SU-DHL-6 (cell line): ENCODE measurements around the gene UNC5A.

Experiments used
- H2AFZ ChIP-seq: fragments of 200-600 bp; sonication (generic); 2 replicates; pipeline ENCODE4 v1.6.1; 2014; ENCODE audit warnings: low read depth, mild to moderate bottlenecking, moderate library complexity, mixed read lengths, antibody characterized with exemption, low read length; ENCODE audit not compliant: severe bottlenecking
- H3F3A ChIP-seq: fragments of 200-600 bp; shearing (Covaris generic); 2 replicates; pipeline ENCODE4 v1.6.0; 2016; ENCODE audit warnings: antibody characterized with exemption, mild to moderate bottlenecking; ENCODE audit not compliant: insufficient read depth
- H3K27ac ChIP-seq: fragments of 200-600 bp; sonication (generic); 2 replicates; pipeline ENCODE4 v1.5.1; 2016; ENCODE audit warnings: low read depth, mild to moderate bottlenecking, low read length, moderate library complexity, mixed read lengths
- H3K27me3 ChIP-seq: fragments of 200-600 bp; sonication (generic), shearing (Covaris generic); 2 replicates; pipeline ENCODE4 v1.6.0; 2014; ENCODE audit warnings: mild to moderate bottlenecking, low read length
- H3K36me3 ChIP-seq: fragments of 200-600 bp; sonication (generic); 2 replicates; pipeline ENCODE4 v1.6.1; 2014; ENCODE audit warnings: mild to moderate bottlenecking, low read length, mixed read lengths
- H3K4me2 ChIP-seq: fragments of 300-600, 200-600 bp; shearing (Covaris generic), sonication (generic); 2 replicates; pipeline ENCODE4 v1.6.0; 2014; ENCODE audit warnings: low read length, low read depth, mild to moderate bottlenecking; ENCODE audit not compliant: poor library complexity, severe bottlenecking
- H3K4me3 ChIP-seq: fragments of 200-600 bp; sonication (generic); 2 replicates; pipeline ENCODE4 v1.5.1; 2014; ENCODE audit warnings: antibody characterized with exemption, low read length, mild to moderate bottlenecking, mixed read lengths; ENCODE audit not compliant: insufficient read depth, poor library complexity, severe bottlenecking
- H3K79me2 ChIP-seq: fragments of 200-600 bp; sonication (generic); 2 replicates; pipeline ENCODE4 v1.6.1; 2014; ENCODE audit warnings: mild to moderate bottlenecking, low read length, moderate library complexity; ENCODE audit not compliant: insufficient read depth
- H3K9ac ChIP-seq: fragments of 200-600 bp; sonication (generic); 2 replicates; pipeline ENCODE4 v1.7.0; 2014; ENCODE audit warnings: mild to moderate bottlenecking, low read length
- H3K9me2 ChIP-seq: fragments of 200-600 bp; sonication (generic); replicated peaks from 2 replicates; pipeline ENCODE4 v1.6.1; 2014; ENCODE audit warnings: low read length; ENCODE audit not compliant: insufficient read depth
- H3K9me3 ChIP-seq: fragments of 200-600 bp; sonication (generic); 2 replicates; pipeline ENCODE4 v1.6.1; 2014; ENCODE audit warnings: low read length, mixed read lengths; ENCODE audit not compliant: insufficient read depth
- H4K20me1 ChIP-seq: fragments of 200-600 bp; sonication (generic); 2 replicates; pipeline ENCODE4 v1.6.1; 2014; ENCODE audit warnings: low read depth, mild to moderate bottlenecking, antibody characterized with exemption, low read length, moderate library complexity, mixed read lengths
- EZH2phosphoT487 ChIP-seq: fragments of 200-600 bp; sonication (generic), shearing (Covaris generic); conservative IDR thresholded peaks from 2 replicates; pipeline ENCODE4 v1.6.1; 2018; ENCODE audit warnings: mild to moderate bottlenecking, antibody characterized with exemption, low read length, moderate library complexity, mixed read lengths
- TF ChIP-seq, protein P1 (sequence below): fragments of 200-600 bp; sonication (generic); IDR thresholded peaks from one replicate; pipeline ENCODE4 v1.5.1; 2017; ENCODE audit warnings: antibody characterized with exemption, mild to moderate bottlenecking, low read length, moderate library complexity; ENCODE audit not compliant: insufficient read depth, poor library complexity, severe bottlenecking

The UNC5A gene

DNA sequence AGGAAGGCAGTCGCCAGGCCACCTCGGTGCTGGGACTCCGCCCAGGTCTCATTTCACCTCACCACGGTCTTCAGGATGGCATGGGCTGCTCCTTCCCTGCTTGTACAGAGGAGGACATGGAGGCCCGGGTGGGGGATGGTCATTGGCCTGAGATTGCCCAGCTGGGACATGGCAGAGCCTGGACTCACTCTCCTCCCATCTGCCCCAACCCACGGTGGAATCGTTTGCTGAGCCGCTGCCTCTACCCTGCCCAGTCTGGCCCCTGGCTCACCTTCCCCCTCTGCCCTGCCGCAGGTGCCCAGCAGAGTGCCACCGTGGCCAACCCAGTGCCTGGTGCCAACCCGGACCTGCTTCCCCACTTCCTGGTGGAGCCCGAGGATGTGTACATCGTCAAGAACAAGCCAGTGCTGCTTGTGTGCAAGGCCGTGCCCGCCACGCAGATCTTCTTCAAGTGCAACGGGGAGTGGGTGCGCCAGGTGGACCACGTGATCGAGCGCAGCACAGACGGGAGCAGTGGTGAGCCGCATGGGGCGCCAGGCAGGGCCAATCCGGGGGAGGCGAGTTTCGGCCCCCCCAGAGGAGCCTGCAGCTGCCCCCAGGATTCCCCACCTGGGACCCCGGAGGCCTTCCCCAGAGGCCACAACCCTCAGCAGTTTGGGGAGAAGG, 52.1 kb downstream of the UNC5A start:
- Histone ChIP-seq H3K36me3 (no peaks in the 10 kb centered on the region), H3K9me2 (no peaks in the 10 kb centered on the region), H3K27me3 (no peaks in the 10 kb centered on the region), H2AFZ (no peak overlapping the region), H3K4me3 (no peak overlapping the region), H3K27ac (no peak overlapping the region), H3K9ac (no peak overlapping the region), H3F3A (no peaks in the 10 kb centered on the region), H3K79me2 (no peaks in the 10 kb centered on the region), H3K4me2 (no peak overlapping the region), H3K9me3 (no peaks in the 10 kb centered on the region), H4K20me1 (no peaks in the 10 kb centered on the region)
- TF ChIP-seq EZH2phosphoT487 = no peak
- TF ChIP-seq, protein P1, sequence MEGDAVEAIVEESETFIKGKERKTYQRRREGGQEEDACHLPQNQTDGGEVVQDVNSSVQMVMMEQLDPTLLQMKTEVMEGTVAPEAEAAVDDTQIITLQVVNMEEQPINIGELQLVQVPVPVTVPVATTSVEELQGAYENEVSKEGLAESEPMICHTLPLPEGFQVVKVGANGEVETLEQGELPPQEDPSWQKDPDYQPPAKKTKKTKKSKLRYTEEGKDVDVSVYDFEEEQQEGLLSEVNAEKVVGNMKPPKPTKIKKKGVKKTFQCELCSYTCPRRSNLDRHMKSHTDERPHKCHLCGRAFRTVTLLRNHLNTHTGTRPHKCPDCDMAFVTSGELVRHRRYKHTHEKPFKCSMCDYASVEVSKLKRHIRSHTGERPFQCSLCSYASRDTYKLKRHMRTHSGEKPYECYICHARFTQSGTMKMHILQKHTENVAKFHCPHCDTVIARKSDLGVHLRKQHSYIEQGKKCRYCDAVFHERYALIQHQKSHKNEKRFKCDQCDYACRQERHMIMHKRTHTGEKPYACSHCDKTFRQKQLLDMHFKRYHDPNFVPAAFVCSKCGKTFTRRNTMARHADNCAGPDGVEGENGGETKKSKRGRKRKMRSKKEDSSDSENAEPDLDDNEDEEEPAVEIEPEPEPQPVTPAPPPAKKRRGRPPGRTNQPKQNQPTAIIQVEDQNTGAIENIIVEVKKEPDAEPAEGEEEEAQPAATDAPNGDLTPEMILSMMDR = no peak

DNA sequence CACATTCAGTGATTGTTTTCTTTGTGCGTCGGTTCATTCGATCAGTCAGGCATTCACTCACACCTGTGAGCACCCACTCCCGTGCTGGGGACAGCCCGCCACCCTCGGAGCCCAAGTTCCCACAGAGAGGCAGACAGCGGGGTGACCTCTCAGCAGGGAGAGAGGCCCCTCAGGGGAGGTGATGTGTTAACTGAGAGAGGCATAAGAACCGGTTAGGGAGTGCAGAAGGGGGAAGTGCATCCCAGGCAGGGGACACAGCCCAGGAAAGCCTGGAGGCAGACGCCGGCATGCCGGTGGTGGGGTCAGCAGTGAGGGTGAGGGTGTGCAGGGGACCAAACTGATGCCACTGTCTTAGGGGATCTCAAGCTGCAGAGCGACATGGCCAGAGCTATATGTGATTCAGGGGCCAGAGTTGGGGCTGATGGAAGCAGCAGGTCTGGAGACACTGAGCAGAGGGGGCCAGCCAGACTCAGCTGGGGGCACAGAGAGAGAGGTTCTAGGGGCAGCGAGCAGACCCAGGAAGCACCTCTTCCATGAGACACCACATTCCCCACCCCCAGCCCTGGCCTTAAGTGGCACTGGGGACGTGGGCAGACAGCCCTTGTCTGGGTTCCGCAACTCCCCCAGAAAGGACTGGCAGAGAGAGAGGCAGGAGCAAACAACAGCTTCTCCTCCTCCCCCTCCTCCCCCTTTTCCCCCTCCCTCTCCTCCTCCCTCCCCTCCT, 52.8 kb downstream of the UNC5A start:
- no peak overlapping the region for H3K4me2 ChIP-seq
- no peaks in the 10 kb centered on the region for H4K20me1 ChIP-seq
- no peak overlapping the region for H3K9ac ChIP-seq
- H2AFZ ChIP-seq = no peak overlapping the region
- no peaks in the 10 kb centered on the region for H3K9me3 ChIP-seq
- no peaks in the 10 kb centered on the region for H3F3A ChIP-seq
- no peaks in the 10 kb centered on the region for H3K36me3 ChIP-seq
- no peaks in the 10 kb centered on the region for H3K79me2 ChIP-seq
- no peaks in the 10 kb centered on the region for H3K9me2 ChIP-seq
- no peak overlapping the region for H3K27ac ChIP-seq
- no peak overlapping the region for H3K4me3 ChIP-seq
- no peaks in the 10 kb centered on the region for H3K27me3 ChIP-seq
- TF ChIP-seq, protein P1 = no peak
- no peak for TF ChIP-seq EZH2phosphoT487

DNA sequence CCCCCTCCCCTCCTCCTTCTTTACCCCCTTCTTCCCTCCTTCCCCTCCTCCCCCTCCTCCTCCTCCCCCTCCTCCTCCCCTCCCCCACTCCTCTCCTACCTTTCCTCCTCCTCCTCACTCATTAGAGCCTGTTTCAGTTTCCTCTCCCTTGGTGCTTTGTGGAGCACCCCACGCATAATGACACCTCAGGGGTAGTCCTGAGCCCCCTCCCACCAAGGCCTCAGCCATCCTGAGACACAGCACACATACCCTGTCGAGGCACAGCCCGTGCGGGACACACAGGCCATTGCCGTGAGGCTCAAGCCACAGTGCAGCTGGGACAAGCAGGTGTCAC, 53.4 kb downstream of the UNC5A start:
- TF ChIP-seq, protein P1 = no peak
- TF ChIP-seq EZH2phosphoT487 = no peak
- Histone ChIP-seq H4K20me1 (no peaks in the 10 kb centered on the region), H2AFZ (no peak overlapping the region), H3K4me2 (no peak overlapping the region), H3F3A (no peaks in the 10 kb centered on the region), H3K9me3 (no peaks in the 10 kb centered on the region), H3K27me3 (no peaks in the 10 kb centered on the region), H3K79me2 (no peaks in the 10 kb centered on the region), H3K4me3 (no peak overlapping the region), H3K27ac (no peak overlapping the region), H3K36me3 (no peaks in the 10 kb centered on the region), H3K9me2 (no peaks in the 10 kb centered on the region), H3K9ac (no peak overlapping the region)
